Measurements from ENCODE around the gene TXNRD1. TPM values are rescaled to one million over a fixed set of nuclear protein-coding genes. Genes with fewer than 3 reads are reported as not detected.

TXNRD1 gene
- total and polyA plus RNA-seq, 8 donors: 8.1 to 29.1 (median 15.9) TPM

- whole genome bisulfite sequencing, 2 donors: 79 to 80% methylated on average over 8 of the region's 8 CpGs
- no peaks in the 10 kb centered on the region for H3K36me3 ChIP-seq
These were observed 14.9 kb downstream of the TXNRD1 start for GRCh38 chr12:104230304-104231095.

GRCh38 chr12:104232609-104233280, 17.2 kb downstream of the TXNRD1 start:
- Histone ChIP-seq H3K4me3 (no peak overlapping the region), H3K27me3 (no peaks in the 10 kb centered on the region), H3K27ac (no peak overlapping the region), H3K4me1 (no peaks in the 10 kb centered on the region), H3K36me3 (no peaks in the 10 kb centered on the region), H3K9me3 (no peaks in the 10 kb centered on the region)
- no peak for FAIRE-seq
- no peak for DNase-seq
- no peak for ATAC-seq
- 90 to 97% methylated on average over 6 of the region's 6 CpGs for WGBS, 2 donors
- intact Hi-C loops (cut with DNase I): no loop called here
- TF ChIP-seq, protein P1, sequence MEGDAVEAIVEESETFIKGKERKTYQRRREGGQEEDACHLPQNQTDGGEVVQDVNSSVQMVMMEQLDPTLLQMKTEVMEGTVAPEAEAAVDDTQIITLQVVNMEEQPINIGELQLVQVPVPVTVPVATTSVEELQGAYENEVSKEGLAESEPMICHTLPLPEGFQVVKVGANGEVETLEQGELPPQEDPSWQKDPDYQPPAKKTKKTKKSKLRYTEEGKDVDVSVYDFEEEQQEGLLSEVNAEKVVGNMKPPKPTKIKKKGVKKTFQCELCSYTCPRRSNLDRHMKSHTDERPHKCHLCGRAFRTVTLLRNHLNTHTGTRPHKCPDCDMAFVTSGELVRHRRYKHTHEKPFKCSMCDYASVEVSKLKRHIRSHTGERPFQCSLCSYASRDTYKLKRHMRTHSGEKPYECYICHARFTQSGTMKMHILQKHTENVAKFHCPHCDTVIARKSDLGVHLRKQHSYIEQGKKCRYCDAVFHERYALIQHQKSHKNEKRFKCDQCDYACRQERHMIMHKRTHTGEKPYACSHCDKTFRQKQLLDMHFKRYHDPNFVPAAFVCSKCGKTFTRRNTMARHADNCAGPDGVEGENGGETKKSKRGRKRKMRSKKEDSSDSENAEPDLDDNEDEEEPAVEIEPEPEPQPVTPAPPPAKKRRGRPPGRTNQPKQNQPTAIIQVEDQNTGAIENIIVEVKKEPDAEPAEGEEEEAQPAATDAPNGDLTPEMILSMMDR (IDR thresholded peaks at IDR 0.05): no peak

More at GRCh38 chr12:104230304-104231095, 14.9 kb downstream of the TXNRD1 start:
- FAIRE-seq (no peak), ATAC-seq (no peak), DNase-seq (no peak)
- Histone ChIP-seq H3K27ac (no peak overlapping the region), H3K27me3 (no peaks in the 10 kb centered on the region), H3K4me3 (no peak overlapping the region), H3K4me1 (no peaks in the 10 kb centered on the region), H3K9me3 (no peaks in the 10 kb centered on the region)
- TF ChIP-seq, protein P1 (IDR thresholded peaks at IDR 0.05): no peak
- intact Hi-C loops (cut with DNase I): no loop called here

GRCh38 chr12:104234926-104235499, 19.4 kb downstream of the TXNRD1 start:
- FAIRE-seq (no peak), ATAC-seq (no peak), DNase-seq (no peak)
- H3K4me1 ChIP-seq: no peaks in the 10 kb centered on the region
- H3K36me3 ChIP-seq: no peaks in the 10 kb centered on the region
- no peak overlapping the region for H3K4me3 ChIP-seq
- intact Hi-C loops (cut with DNase I): no loop called here
- H3K27ac ChIP-seq: no peak overlapping the region
- WGBS, 2 donors: 87 to 97% methylated on average over 7 of the region's 7 CpGs
- no peaks in the 10 kb centered on the region for H3K9me3 ChIP-seq
- H3K27me3 ChIP-seq: no peaks in the 10 kb centered on the region
- TF ChIP-seq, protein P1 (IDR thresholded peaks at IDR 0.05): no peak

GRCh38 chr12:104237930-104238329, 22.4 kb downstream of the TXNRD1 start:
- Histone ChIP-seq H3K9me3 (no peaks in the 10 kb centered on the region), H3K4me1 (no peaks in the 10 kb centered on the region), H3K27ac (no peak overlapping the region), H3K27me3 (no peaks in the 10 kb centered on the region), H3K36me3 (no peaks in the 10 kb centered on the region), H3K4me3 (no peak overlapping the region)
- DNase-seq (no peak), FAIRE-seq (no peak), ATAC-seq (no peak)
- 86 to 94% methylated on average over 8 of the region's 8 CpGs for WGBS, 2 donors
- intact Hi-C loops (cut with DNase I): no loop called here
- TF ChIP-seq, protein P1 (IDR thresholded peaks at IDR 0.05): no peak

Data from pancreas (tissue), 10 donors.